GM18508 (cell line): ENCODE results near the gene JOSD2.
"Not testable (repeated sequence)": the region's sequence is repeated elsewhere in the genome, so short reads cannot be mapped to it uniquely, and the experiment has no call there.

ENCODE experiments used
- ATAC-seq: cut with Tn5 transposase; IDR thresholded peaks from one replicate; pipeline ENCODE4 v1.9.1; 2021; ENCODE audit warnings: moderate number of reproducible peaks; ENCODE audit not compliant: insufficient read depth, unreplicated experiment

JOSD2 gene

GRCh38 chr19:50478901-50479715 is 31.9 kb downstream of the JOSD2 start:
- ATAC-seq: no peak

GRCh38 chr19:50477751-50478515 is 33.1 kb downstream of the JOSD2 start:
- ATAC-seq: no peak

GRCh38 chr19:50476907-50477238 is 34.1 kb downstream of the JOSD2 start:
- no peak for ATAC-seq

GRCh38 chr19:50476224-50476906 is 34.6 kb downstream of the JOSD2 start, which contains the start of the genes EMC10 and GARIN5A:
Gene EMC10, plus strand, starts transcription at chr19:50476507. Its CDS starts 38 bp downstream, at chr19:50476545.
Gene GARIN5A, minus strand, starts transcription at chr19:50476848. Its CDS starts 460 bp downstream, at chr19:50476388.
- ATAC-seq: no peak

GRCh38 chr19:50475736-50476223 is 35.2 kb downstream of the JOSD2 start:
- no peak for ATAC-seq

DNA sequence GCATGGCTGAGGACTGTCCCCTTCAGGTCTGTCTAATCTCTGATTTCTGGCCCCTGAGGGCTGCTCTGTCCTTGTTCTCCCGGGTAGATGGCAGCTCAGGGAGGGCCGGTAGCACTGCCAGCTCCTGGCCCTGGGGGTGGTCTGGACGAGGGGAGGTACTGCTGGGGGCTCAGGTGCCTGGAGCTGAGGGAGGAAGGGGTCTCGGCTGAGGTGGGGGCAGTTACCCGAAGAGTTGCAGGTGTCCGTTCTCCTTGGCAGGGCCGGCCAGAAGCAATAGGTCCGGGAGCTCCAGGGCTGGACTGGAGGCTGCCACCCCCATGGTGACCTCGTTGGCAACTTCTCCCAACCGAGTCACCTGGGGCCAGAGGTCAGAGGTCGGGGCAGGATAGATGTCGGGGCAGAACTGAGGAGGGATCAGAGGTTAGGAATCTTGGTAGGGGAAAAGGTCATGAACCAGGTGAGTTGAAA is 35.9 kb downstream of the JOSD2 start:
- no peak for ATAC-seq

GRCh38 chr19:50473336-50473735 is 37.7 kb downstream of the JOSD2 start:
- ATAC-seq: not testable (repeated sequence)

GRCh38 chr19:50468818-50469217 is 42.2 kb downstream of the JOSD2 start:
- no peak for ATAC-seq

- no peak for ATAC-seq
Measured at GRCh38 chr19:50467566-50467965, 43.4 kb downstream of the JOSD2 start.

DNA sequence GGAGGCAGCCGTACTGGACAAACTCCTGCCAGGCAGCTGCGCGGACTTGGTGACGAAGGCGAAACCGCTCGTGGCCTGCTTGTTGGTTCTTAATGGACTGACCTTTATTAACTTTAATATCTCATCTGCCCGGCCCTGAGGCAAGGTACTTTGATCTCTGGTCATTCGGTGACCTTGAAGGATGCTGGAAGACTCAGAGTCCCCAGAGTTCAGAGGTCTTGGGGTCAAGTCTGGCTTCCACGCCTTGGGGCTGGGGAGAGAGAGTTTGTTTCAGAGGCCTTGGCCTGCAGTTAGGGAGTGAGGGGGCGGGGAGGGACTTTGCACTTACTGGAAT is 44.3 kb downstream of the JOSD2 start:
- ATAC-seq: no peak

- ATAC-seq: no peak
Measured at GRCh38 chr19:50465986-50466705, 44.8 kb downstream of the JOSD2 start.

DNA sequence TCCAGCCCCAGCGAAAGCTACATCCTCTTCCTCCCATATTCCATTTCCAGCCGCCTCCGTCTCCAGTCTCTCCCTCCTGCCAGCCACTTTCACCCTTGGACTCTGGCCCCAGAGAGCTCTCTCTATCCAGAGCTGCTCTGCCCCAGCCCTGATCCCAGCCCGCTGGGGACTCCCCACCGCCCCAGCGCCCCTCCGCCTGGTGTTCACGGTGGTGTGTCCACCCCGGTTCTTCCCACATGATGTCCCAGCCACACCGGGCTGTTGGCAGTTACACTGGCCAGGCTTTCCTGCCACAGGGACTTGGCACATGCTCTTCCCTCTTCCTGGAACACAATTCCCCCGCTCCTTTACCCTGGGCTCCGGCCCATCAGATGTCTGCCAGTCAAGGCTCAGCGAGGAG is 46.0 kb downstream of the JOSD2 start:
- ATAC-seq: no peak

- ATAC-seq: no peak
Measured at GRCh38 chr19:50464348-50464747, 46.6 kb downstream of the JOSD2 start.

- no peak for ATAC-seq
Measured at GRCh38 chr19:50462970-50463369, 48.0 kb downstream of the JOSD2 start.

DNA sequence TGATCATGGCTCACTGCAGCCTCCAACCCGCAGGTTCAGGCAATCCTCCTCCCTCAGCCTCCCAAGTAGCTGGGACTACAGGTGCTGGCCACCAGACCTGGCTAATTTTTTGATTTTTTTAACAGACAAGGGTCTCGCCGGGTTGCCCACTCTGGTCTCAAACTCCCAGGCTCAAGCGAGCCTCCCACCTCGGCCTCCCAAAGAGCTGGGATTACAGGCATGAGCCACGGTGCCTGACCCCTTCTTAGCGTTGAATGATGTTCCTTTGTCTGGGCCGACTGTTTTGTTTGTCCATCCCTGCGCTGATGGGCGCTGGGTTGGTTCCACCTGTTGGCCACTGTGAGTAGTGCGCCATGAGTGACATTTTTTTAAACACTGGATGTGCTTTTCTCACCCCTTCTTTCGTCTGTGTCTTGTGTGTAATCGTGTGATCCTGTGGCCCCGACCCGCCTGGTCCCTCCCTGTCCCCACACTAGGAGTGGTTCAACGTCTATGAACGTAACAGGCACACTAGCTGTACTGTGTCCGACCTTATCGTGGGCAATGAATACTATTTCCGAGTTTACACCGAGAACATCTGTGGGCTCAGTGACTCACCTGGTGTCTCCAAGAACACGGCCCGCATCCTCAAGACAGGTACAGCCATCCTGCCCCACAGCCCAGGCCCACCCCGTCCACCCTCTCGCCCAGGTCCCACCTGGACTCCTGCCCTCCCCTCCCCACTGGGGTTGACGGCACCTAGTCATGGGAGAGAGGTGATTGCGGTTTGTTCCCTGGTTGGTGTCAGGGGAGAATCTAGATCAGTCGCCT is 49.7 kb downstream of the JOSD2 start:
- no peak for ATAC-seq

- no peak for ATAC-seq
Measured at GRCh38 chr19:50460161-50460765, 50.7 kb downstream of the JOSD2 start.

DNA sequence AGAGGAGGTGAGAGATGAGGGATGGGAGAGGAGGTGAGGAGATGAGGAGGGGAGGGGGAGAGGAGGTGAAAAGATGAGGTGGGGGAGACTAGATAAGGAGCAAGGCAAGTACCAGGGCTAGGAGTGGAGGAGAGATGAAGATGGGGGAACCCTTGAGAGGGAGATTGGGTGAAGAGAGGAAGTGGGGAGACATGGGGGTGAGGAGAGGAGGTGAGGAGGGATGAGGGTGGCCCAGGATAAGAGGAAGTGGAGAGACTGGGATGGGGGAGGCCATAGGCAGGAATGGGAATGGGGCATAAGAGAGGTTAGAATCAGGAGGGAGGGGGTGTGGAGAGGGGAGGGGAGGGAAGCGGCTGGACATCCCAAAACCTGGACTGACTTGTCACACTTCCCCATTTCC is 51.4 kb downstream of the JOSD2 start:
- no peak for ATAC-seq

DNA sequence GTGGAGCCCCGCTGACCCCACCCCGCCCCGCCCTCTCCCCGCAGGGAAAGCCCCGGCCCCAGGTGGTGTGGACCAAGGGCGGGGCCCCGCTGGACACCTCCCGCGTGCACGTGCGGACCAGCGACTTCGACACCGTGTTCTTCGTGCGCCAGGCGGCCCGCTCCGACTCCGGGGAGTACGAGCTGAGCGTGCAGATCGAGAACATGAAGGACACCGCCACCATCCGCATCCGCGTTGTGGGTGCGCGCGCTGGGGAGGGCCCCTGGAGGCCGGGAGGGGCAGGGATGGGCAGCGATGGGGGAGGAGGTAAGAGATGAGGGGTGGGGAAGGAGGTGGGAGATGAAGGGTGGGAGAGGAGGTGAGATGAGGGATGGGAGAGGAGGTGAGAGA is 51.9 kb downstream of the JOSD2 start:
- ATAC-seq: no peak
